ENCODE measurements around the gene SYT11.
"Not testable (repeated sequence)": the region's sequence is repeated elsewhere in the genome, so short reads cannot be mapped to it uniquely, and the experiment has no call there.

The SYT11 gene

DNA sequence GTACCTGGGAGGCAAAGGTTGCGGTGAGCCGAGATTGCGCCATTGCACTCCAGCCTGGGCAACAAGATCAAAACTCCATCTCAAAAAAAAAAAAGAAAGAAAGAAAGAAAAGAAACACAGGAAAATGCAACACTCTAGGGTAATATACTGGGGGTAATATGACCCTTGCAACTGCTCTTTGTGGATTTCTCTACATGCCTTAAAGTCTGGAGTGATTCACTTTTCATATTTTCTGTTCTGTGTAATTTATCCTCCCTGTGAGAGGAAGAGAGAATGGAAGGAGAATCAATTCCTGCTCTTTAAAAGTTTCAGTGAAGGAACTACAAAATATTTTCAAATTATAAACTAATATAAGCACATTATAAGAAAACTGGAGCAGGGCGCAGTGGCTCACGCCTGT lies 29.1 kb downstream of the SYT11 start:
- DNase-seq (ENCODE audit: low read depth, low spot score): no peak
- no peak for TF ChIP-seq EZH2 (IDR thresholded peaks at IDR 0.05)
- TF ChIP-seq POLR2AphosphoS5 (IDR thresholded peaks at IDR 0.05; ENCODE audit: borderline replicate concordance, low read depth, low read length): no peak
- no peak for TF ChIP-seq FOXP2 (optimal IDR thresholded peaks at IDR 0.05; ENCODE audit: control extremely low read depth, extremely low read length, insufficient read depth)
- H3K27ac ChIP-seq: no peak overlapping the region
- no peak overlapping the region for H3K4me3 ChIP-seq
- no peaks in the 10 kb centered on the region for H3K9me3 ChIP-seq (ENCODE audit: low read depth, low read length)
- H3K9ac ChIP-seq (ENCODE audit: insufficient read length): no peak overlapping the region
- H3K36me3 ChIP-seq (ENCODE audit: insufficient read depth, low read length): no peaks in the 10 kb centered on the region

DNA sequence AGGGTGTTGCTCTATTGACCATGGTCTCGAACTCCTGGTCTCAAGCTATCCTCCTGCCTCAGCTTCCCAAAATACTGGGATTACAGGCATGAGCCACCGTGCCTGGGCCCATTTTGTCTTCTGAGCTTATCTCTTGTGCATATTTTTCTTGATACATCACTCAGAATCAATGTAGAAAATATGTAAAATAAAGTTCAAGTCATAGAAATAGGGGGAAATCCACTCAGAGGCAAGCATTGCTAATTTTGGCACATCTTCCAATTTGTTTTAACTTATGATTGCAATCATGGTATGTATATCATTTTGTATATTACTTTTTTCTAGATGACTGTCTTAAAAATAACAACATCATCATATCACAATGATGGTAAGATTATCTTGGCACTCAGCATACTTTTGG lies 30.2 kb downstream of the SYT11 start:
- no peak for DNase-seq (ENCODE audit: low read depth, low spot score)
- Histone ChIP-seq H3K9me3 (ENCODE audit: low read depth, low read length) (no peaks in the 10 kb centered on the region), H3K27ac (no peak overlapping the region), H3K36me3 (ENCODE audit: insufficient read depth, low read length) (no peaks in the 10 kb centered on the region), H3K4me3 (no peak overlapping the region), H3K9ac (ENCODE audit: insufficient read length) (no peak overlapping the region)
- TF ChIP-seq POLR2AphosphoS5 (IDR thresholded peaks at IDR 0.05; ENCODE audit: borderline replicate concordance, low read depth, low read length) (no peak), EZH2 (IDR thresholded peaks at IDR 0.05) (no peak), FOXP2 (optimal IDR thresholded peaks at IDR 0.05; ENCODE audit: control extremely low read depth, extremely low read length, insufficient read depth) (no peak)

- no peak overlapping the region for H3K27ac ChIP-seq
- no peaks in the 10 kb centered on the region for H3K9me3 ChIP-seq (ENCODE audit: low read depth, low read length)
- TF ChIP-seq EZH2 (IDR thresholded peaks at IDR 0.05) (no peak), FOXP2 (optimal IDR thresholded peaks at IDR 0.05; ENCODE audit: control extremely low read depth, extremely low read length, insufficient read depth) (no peak), POLR2AphosphoS5 (IDR thresholded peaks at IDR 0.05; ENCODE audit: borderline replicate concordance, low read depth, low read length) (no peak)
- no peak for DNase-seq (ENCODE audit: low read depth, low spot score)
- H3K36me3 ChIP-seq (ENCODE audit: insufficient read depth, low read length): no peaks in the 10 kb centered on the region
- no peak overlapping the region for H3K4me3 ChIP-seq
- H3K9ac ChIP-seq (ENCODE audit: insufficient read length): no peak overlapping the region
Measured at GRCh38 chr1:155890251-155890650, 30.9 kb downstream of the SYT11 start.

GRCh38 chr1:155892796-155893195 lies 33.4 kb downstream of the SYT11 start:
- Histone ChIP-seq H3K9ac (ENCODE audit: insufficient read length) (no peak overlapping the region), H3K27ac (peak overlapping the region; percentile 69)

DNA sequence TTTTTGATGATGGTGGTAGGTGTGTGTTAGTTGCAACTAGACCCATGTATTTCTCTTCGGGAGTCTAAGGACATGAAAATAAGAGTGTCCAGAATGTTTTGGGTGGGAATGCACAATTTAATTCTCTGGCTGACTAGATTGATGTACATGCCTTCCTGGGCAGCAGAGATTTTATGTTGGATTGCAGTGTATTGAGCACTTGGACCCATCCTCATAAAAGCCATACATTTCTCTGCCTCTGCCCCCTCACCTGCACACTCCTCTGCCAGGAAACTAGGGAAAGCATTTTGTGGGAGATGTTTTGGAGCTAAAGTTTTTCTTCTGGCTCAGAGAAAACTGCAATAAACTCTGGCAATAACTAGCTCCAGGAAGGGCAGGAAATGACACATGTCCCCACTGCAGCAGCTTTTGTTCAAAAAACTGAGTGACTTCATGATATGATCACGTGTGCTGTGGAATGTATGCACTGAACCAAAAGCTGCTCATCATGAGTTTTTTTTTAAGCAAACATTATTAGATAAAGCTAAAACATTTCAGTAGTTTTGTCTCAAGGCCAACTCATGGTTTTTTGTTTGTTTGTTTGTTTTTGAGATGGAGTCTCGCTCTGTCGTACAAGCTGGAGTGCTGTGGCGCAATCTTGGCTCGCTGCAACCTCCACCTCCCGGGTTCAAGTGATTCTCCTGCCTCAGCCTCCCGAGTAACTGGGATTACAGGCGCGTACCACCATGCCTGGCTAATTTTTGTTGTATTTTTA lies 34.2 kb downstream of the SYT11 start:
- peak overlapping the region; percentile 69 for H3K27ac ChIP-seq
- no peak for DNase-seq (ENCODE audit: low read depth, low spot score)
- no peaks in the 10 kb centered on the region for H3K9me3 ChIP-seq (ENCODE audit: low read depth, low read length)
- TF ChIP-seq POLR2AphosphoS5 (IDR thresholded peaks at IDR 0.05; ENCODE audit: borderline replicate concordance, low read depth, low read length): no peak
- TF ChIP-seq FOXP2 (optimal IDR thresholded peaks at IDR 0.05; ENCODE audit: control extremely low read depth, extremely low read length, insufficient read depth): no peak
- no peak for TF ChIP-seq EZH2 (IDR thresholded peaks at IDR 0.05)
- peak overlapping the region; percentile 7 for H3K9ac ChIP-seq (ENCODE audit: insufficient read length)
- H3K36me3 ChIP-seq (ENCODE audit: insufficient read depth, low read length): peaks cover 6% of the 10 kb centered on the region; the same call in 1 of the 2 replicates
- H3K4me3 ChIP-seq: peak overlapping the region; percentile 31; the same call in 1 of the 2 replicates

More at GRCh38 chr1:155892796-155893195, 33.4 kb downstream of the SYT11 start:
- Histone ChIP-seq H3K4me3 (no peak overlapping the region), H3K9me3 (ENCODE audit: low read depth, low read length) (no peaks in the 10 kb centered on the region), H3K36me3 (ENCODE audit: insufficient read depth, low read length) (peaks cover 6% of the 10 kb centered on the region; the same call in 1 of the 2 replicates)
- no peak for DNase-seq (ENCODE audit: low read depth, low spot score)
- TF ChIP-seq FOXP2 (optimal IDR thresholded peaks at IDR 0.05; ENCODE audit: control extremely low read depth, extremely low read length, insufficient read depth) (no peak), POLR2AphosphoS5 (IDR thresholded peaks at IDR 0.05; ENCODE audit: borderline replicate concordance, low read depth, low read length) (no peak), EZH2 (IDR thresholded peaks at IDR 0.05) (no peak)

- H3K27ac ChIP-seq; H3K4me3 ChIP-seq; DNase-seq (ENCODE audit: low read depth, low spot score); H3K9ac ChIP-seq (ENCODE audit: insufficient read length); H3K9me3 ChIP-seq (ENCODE audit: low read depth, low read length): not testable (repeated sequence)
- peaks cover 23% of the 10 kb centered on the region for H3K36me3 ChIP-seq (ENCODE audit: insufficient read depth, low read length)
Measured at GRCh38 chr1:155895617-155896016, 36.2 kb downstream of the SYT11 start.

- not testable (repeated sequence) for H3K27ac ChIP-seq; H3K9me3 ChIP-seq (ENCODE audit: low read depth, low read length); DNase-seq (ENCODE audit: low read depth, low spot score); H3K4me3 ChIP-seq; H3K9ac ChIP-seq (ENCODE audit: insufficient read length)
- H3K36me3 ChIP-seq (ENCODE audit: insufficient read depth, low read length): peaks cover 32% of the 10 kb centered on the region
Measured at GRCh38 chr1:155896476-155896875, 37.1 kb downstream of the SYT11 start.

GRCh38 chr1:155897746-155898145 lies 38.4 kb downstream of the SYT11 start:
- peak overlapping the region; percentile 6; the same call in 1 of the 2 replicates for H3K4me3 ChIP-seq
- no peaks in the 10 kb centered on the region for H3K9me3 ChIP-seq (ENCODE audit: low read depth, low read length)
- no peak for DNase-seq (ENCODE audit: low read depth, low spot score)
- peak overlapping the region; percentile 79 for H3K27ac ChIP-seq
- no peak overlapping the region for H3K9ac ChIP-seq (ENCODE audit: insufficient read length)
- H3K36me3 ChIP-seq (ENCODE audit: insufficient read depth, low read length): peaks cover 35% of the 10 kb centered on the region
- TF ChIP-seq FOXP2 (optimal IDR thresholded peaks at IDR 0.05; ENCODE audit: control extremely low read depth, extremely low read length, insufficient read depth) (no peak), POLR2AphosphoS5 (IDR thresholded peaks at IDR 0.05; ENCODE audit: borderline replicate concordance, low read depth, low read length) (no peak), EZH2 (IDR thresholded peaks at IDR 0.05) (no peak)

GRCh38 chr1:155898888-155899287 lies 39.5 kb downstream of the SYT11 start:
- Histone ChIP-seq H3K27ac (peak overlapping the region; percentile 68), H3K4me3 (no peak overlapping the region), H3K9me3 (ENCODE audit: low read depth, low read length) (no peaks in the 10 kb centered on the region), H3K36me3 (ENCODE audit: insufficient read depth, low read length) (peaks cover 41% of the 10 kb centered on the region), H3K9ac (ENCODE audit: insufficient read length) (no peak overlapping the region)
- DNase-seq (ENCODE audit: low read depth, low spot score): no peak
- TF ChIP-seq EZH2 (IDR thresholded peaks at IDR 0.05): no peak
- no peak for TF ChIP-seq POLR2AphosphoS5 (IDR thresholded peaks at IDR 0.05; ENCODE audit: borderline replicate concordance, low read depth, low read length)
- TF ChIP-seq FOXP2 (optimal IDR thresholded peaks at IDR 0.05; ENCODE audit: control extremely low read depth, extremely low read length, insufficient read depth): no peak
